ENCODE results near the gene RUNX1. TPM values are rescaled to one million over a fixed set of nuclear protein-coding genes. Genes with fewer than 3 reads are reported as not detected.
"Not testable (repeated sequence)": the region's sequence is repeated elsewhere in the genome, so short reads cannot be mapped to it uniquely, and the experiment has no call there.

Gene RUNX1
- total and polyA plus RNA-seq, 4 experiments from 2014 or later = 6.0 to 96.3 (median 56.4) TPM

DNA sequence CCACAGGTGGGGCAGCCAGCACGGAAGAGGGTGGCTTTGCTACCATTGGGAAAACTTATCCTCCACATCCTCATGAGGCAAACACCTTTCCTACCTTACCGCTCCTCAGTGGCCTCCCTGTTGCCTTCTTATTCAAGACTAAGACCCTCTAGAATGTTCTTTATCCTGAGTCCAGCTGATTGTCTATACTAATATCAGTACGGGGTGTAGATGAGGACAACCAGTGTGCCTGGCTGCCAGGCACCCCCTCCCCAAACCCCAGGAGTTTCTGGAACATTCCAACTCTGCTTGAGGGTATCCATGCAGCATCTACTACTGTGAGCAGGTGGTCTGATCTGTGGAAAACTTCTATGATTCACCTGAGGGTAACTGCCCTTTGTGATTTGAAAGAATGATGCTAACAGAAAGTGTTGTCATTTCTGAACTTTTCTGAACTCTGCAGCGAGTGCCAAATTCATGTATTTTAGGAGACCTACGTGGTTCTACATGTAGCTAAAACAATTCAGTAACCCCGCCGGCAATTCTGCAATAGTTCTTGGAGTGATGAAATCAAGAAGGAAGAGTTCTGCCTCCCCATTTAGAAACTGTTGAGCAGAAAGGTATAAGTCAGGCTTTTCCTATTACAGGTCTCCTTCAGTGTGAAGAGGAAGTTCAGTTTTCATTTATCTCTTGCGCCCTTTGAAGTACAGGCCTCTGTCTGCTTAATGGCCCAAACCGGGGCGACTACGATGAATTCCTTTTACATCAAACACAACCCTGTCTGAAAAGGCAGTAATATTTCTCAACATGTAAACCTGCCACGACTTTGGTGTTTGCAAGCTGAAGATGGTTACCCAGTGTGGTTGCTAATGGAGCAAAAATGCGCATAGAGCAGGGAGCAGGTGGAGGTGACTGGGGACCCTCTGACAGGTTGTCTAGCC is 80.4 kb downstream of the RUNX1 start:
- H3K9me3 Mint-ChIP-seq = no peaks in the 10 kb centered on the region
- DNase-seq = peak in 3 of 5 donors; percentile 22 to 58 (median 30)
- peak overlapping the region in 1 of 2 donors; percentile 11 for H3K4me3 ChIP-seq (ENCODE audit: low read length in 2 of 2)
- POLR2A ChIA-PET (ENCODE audit: partially characterized antibody) = interaction anchor here (0.7 to 2.2 kb wide), 8 partner anchors 9 to 258 kb away, joined by 3 to 9 read pairs (median 4); no protein-coding TSS in a partner anchor
- no peaks in the 10 kb centered on the region for H3K9me3 ChIP-seq (ENCODE audit: control insufficient read depth in 1 of 2, low read length in 2 of 2)
- peak overlapping the region; percentile 61 to 94 (median 86) for H3K27ac Mint-ChIP-seq
- H3K4me1 ChIP-seq (ENCODE audit: insufficient read depth, low read length) = peaks cover 91% of the 10 kb centered on the region
- H3K36me3 ChIP-seq (ENCODE audit: insufficient read depth, low read length) = peaks cover 5% of the 10 kb centered on the region
- peak overlapping the region; percentile 41 for H3K27ac ChIP-seq (ENCODE audit: low read depth, low read length)
- H3K27me3 Mint-ChIP-seq = no peaks in the 10 kb centered on the region
- CTCF ChIA-PET (ENCODE audit: partially characterized antibody) = interaction anchor here (1.1 to 1.6 kb wide), 3 partner anchors 58 to 237 kb away, joined by 3 to 4 read pairs (median 3); no protein-coding TSS in a partner anchor
- no peaks in the 10 kb centered on the region for H3K27me3 ChIP-seq (ENCODE audit: insufficient read depth, low read length)
- peaks cover 21 to 34% of the 10 kb centered on the region in 2 donors for H3K36me3 Mint-ChIP-seq
- intact Hi-C loops (cut with micrococcal nuclease) = loop anchor here (2.0 kb wide), 1 partner anchor 18 kb away; no protein-coding TSS in a partner anchor
- peaks cover 75 to 98% (median 88%) of the 10 kb centered on the region in 4 donors for H3K4me1 Mint-ChIP-seq
- H3K4me3 Mint-ChIP-seq = peak overlapping the region; percentile 49 to 88 (median 72)

DNA sequence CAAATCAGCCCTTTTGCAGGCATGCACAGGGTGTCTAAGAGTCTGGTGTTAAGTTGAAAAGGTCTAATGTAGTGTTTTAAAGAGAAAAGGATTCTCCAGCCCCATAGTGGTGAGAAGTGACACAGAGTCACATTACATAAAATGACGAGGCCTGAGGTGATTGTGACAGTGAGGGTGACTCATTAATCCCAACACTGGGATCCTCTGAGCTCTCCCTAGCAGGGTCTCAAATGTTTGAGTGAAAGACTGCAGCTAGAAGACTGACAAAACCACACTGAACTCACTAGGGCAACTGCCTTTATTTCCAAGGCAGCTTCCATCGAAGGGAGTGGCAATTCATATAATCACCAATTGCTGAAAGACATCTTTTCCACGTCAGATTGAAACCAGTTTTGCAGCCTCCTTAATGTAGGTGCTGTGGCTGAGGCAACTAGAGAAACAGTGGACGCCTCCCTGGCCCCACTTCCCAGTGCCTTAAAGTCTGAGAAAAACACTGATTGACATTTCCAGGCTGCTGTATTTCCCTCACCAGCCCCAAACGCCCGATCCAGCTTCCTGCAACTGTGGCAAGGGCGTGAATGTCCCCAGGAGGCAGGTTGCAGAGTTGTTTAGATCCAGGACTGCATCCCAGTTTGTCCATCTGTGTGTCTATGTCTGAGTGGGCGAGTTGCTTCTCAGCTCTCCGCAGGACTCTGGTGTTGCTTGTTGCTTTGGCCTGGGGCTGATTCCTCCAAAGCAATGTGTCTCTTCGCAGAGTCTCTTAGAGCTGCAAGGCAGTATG is 81.4 kb downstream of the RUNX1 start:
- intact Hi-C loops (cut with micrococcal nuclease) = loop anchor here (2.0 kb wide), 1 partner anchor 19 kb away; no protein-coding TSS in a partner anchor
- H3K36me3 ChIP-seq (ENCODE audit: insufficient read depth, low read length) = peaks cover 10% of the 10 kb centered on the region
- Mint-ChIP-seq H3K27ac (peak overlapping the region; percentile 66 to 94 (median 86)), H3K4me1 (peaks cover 74 to 98% (median 89%) of the 10 kb centered on the region in 4 donors), H3K9me3 (peaks cover 0 to under 1% (median 0%) of the 10 kb centered on the region in 8 donors), H3K36me3 (peaks cover 26 to 38% of the 10 kb centered on the region in 2 donors), H3K27me3 (no peaks in the 10 kb centered on the region), H3K4me3 (peak overlapping the region in 7 of 8 donors; percentile 37 to 88 (median 71))
- no peak overlapping the region for H3K4me3 ChIP-seq (ENCODE audit: low read length in 2 of 2)
- ChIA-PET CTCF (ENCODE audit: partially characterized antibody) (interaction anchor here (1.1 to 1.6 kb wide), 4 partner anchors 10 to 238 kb away, joined by 3 to 4 read pairs (median 4); no protein-coding TSS in a partner anchor), POLR2A (ENCODE audit: partially characterized antibody) (interaction anchor here (0.9 to 2.2 kb wide), 6 partner anchors 10 to 80 kb away, joined by 3 to 9 read pairs (median 5); no protein-coding TSS in a partner anchor)
- peak in 1 of 5 donors; percentile 70 for DNase-seq
- no peaks in the 10 kb centered on the region for H3K9me3 ChIP-seq (ENCODE audit: control insufficient read depth in 1 of 2, low read length in 2 of 2)
- H3K27me3 ChIP-seq (ENCODE audit: insufficient read depth, low read length) = no peaks in the 10 kb centered on the region
- peaks cover 91% of the 10 kb centered on the region for H3K4me1 ChIP-seq (ENCODE audit: insufficient read depth, low read length)
- peak overlapping the region; percentile 29 for H3K27ac ChIP-seq (ENCODE audit: low read depth, low read length)

DNA sequence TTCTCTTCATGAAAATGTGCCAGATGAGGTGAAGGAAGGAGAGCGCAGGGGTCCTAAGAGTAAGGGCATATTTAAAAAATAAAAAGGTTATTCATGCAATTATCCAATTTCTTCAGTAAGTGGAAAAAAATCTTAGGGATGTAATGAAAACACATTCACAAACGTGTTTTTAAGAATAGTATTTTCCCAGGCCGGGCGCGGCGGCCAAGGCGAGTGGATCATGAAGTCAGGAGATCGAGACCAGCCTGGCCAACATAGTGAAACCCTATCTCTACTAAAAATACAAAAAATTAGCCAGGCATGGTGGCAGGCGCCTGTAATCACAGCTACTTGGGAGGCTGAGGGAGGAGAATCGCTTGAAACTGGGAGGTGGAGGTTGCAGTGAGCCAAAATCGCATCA is 82.2 kb downstream of the RUNX1 start:
- H3K9me3 Mint-ChIP-seq; H3K27me3 ChIP-seq (ENCODE audit: insufficient read depth, low read length); H3K27ac ChIP-seq (ENCODE audit: low read depth, low read length); H3K9me3 ChIP-seq (ENCODE audit: control insufficient read depth in 1 of 2, low read length in 2 of 2); POLR2A ChIA-PET (ENCODE audit: partially characterized antibody); intact Hi-C loops (cut with micrococcal nuclease); H3K27me3 Mint-ChIP-seq; H3K4me3 ChIP-seq (ENCODE audit: low read length in 2 of 2); DNase-seq; H3K36me3 ChIP-seq (ENCODE audit: insufficient read depth, low read length): not testable (repeated sequence)
- Mint-ChIP-seq H3K4me1 (peaks cover 77 to 98% (median 89%) of the 10 kb centered on the region in 4 donors), H3K36me3 (peaks cover 33 to 44% of the 10 kb centered on the region in 2 donors), H3K27ac (peak overlapping the region in 6 of 7 donors; percentile 54 to 84 (median 73)), H3K4me3 (peak overlapping the region in 3 of 8 donors; percentile 3 to 23 (median 20))
- CTCF ChIA-PET (ENCODE audit: partially characterized antibody) = interaction anchor here (1.2 to 1.6 kb wide), 2 partner anchors 9 to 238 kb away, joined by 4 read pairs; no protein-coding TSS in a partner anchor
- H3K4me1 ChIP-seq (ENCODE audit: insufficient read depth, low read length) = peaks cover 91% of the 10 kb centered on the region

DNA sequence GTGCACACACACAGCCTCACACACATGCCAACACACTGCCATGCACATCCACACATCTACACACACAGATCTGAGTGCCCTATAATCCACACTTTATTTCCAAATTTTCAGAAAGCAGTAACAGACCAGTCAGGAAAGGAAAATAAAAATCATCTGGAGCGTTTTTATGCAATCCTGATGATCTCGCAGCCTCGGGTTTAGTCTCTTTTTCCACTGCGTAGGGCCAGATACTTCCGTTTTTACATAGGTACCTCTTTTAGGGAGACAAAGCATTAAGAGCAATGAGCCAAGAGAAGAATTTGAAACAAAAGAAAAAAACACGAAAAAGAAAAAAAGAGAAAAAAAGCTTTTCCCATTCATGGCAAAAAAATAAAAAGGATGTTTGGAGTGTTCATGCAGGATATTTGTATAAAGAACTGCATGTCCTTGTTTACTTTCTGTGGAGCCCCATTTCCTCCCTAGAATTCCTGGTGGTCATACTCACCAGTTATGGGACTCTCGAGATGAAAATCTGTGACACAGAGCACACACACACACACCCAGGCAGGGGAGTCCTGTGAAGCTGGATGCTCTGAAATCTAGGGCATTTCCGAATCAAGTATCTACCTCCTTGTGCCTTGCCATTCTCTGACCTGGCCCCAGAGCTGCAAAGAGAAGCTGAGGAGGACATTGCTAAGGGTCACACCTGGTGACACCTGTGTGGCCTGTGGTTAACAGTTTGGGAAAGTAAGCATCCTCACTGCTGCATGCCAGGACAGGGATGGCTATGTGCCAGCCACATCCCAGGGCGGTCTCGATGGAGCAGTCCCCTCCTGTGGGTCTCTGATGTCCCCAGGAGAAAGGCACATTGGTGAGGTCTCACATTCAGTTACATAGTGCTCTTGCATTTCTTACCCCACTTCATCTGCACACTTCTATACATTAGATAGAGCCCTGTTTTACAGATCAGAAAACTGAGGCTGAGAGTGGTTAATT is 83.6 kb downstream of the RUNX1 start:
- no peaks in the 10 kb centered on the region for H3K9me3 ChIP-seq (ENCODE audit: control insufficient read depth in 1 of 2, low read length in 2 of 2)
- no peaks in the 10 kb centered on the region for H3K27me3 Mint-ChIP-seq
- H3K27ac Mint-ChIP-seq = peak overlapping the region; percentile 18 to 72 (median 39)
- ChIA-PET POLR2A (ENCODE audit: partially characterized antibody) (interaction anchor here (1.1 kb wide), 1 partner anchor 9 kb away, joined by 3 read pairs; no protein-coding TSS in a partner anchor), CTCF (ENCODE audit: partially characterized antibody) (interaction anchor here (0.8 kb wide), 1 partner anchor 10 kb away, joined by 3 read pairs; no protein-coding TSS in a partner anchor)
- H3K36me3 Mint-ChIP-seq = peaks cover 37 to 44% of the 10 kb centered on the region in 2 donors
- peaks cover 74 to 95% (median 85%) of the 10 kb centered on the region in 4 donors for H3K4me1 Mint-ChIP-seq
- H3K27ac ChIP-seq (ENCODE audit: low read depth, low read length) = no peak overlapping the region
- DNase-seq = no peak
- intact Hi-C loops (cut with micrococcal nuclease) = no loop called here
- H3K4me3 ChIP-seq (ENCODE audit: low read length in 2 of 2) = no peak overlapping the region
- peak overlapping the region in 5 of 8 donors; percentile 12 to 57 (median 33) for H3K4me3 Mint-ChIP-seq
- peaks cover 10% of the 10 kb centered on the region for H3K36me3 ChIP-seq (ENCODE audit: insufficient read depth, low read length)
- H3K9me3 Mint-ChIP-seq = peaks cover 0 to 2% (median 0%) of the 10 kb centered on the region in 8 donors
- peaks cover 83% of the 10 kb centered on the region for H3K4me1 ChIP-seq (ENCODE audit: insufficient read depth, low read length)
- no peaks in the 10 kb centered on the region for H3K27me3 ChIP-seq (ENCODE audit: insufficient read depth, low read length)

DNA sequence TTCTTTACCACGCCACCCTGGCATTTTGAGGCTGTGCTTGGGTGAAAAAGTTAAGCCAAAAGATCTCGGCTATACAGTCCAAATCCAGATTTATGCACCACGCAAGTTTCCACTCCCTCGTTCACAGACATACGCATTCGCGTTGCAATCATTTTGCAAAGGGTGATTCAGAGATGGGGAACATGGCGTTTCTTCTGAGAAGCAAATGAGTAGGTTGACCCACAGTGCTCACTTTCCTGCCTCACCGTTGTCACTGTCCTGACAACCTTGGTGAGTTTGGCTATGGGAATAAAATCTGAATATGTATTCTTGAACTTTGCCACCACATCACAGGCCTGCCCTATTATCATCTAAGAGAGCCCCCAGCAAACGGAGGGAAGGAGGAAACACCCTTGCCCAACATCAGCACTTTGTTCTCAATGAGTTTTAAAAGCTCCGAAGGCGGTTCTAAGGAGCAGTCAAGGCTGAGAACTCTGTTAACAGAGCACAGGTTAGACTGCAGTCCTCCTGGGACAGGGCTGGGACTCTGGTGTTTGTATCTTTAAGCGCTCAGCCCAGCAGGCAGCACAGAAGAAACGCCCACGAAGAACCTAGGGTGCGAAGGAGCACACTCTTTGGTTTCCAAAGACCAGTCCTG is 86.4 kb downstream of the RUNX1 start:
- CTCF ChIA-PET (ENCODE audit: partially characterized antibody) = no interaction called here
- H3K4me1 Mint-ChIP-seq = peaks cover 65 to 87% (median 78%) of the 10 kb centered on the region in 4 donors
- DNase-seq = no peak

More for the DNA sequence above, 86.4 kb downstream of the RUNX1 start:
- no peak overlapping the region for H3K27ac ChIP-seq (ENCODE audit: low read depth, low read length)
- POLR2A ChIA-PET (ENCODE audit: partially characterized antibody) = interaction anchor here (1.0 to 1.5 kb wide), 3 partner anchors 20 to 85 kb away, joined by 3 to 5 read pairs (median 5); no protein-coding TSS in a partner anchor
- H3K27me3 Mint-ChIP-seq = no peaks in the 10 kb centered on the region
- intact Hi-C loops (cut with micrococcal nuclease) = no loop called here
- peaks cover 15% of the 10 kb centered on the region for H3K36me3 ChIP-seq (ENCODE audit: insufficient read depth, low read length)
- H3K27me3 ChIP-seq (ENCODE audit: insufficient read depth, low read length) = no peaks in the 10 kb centered on the region
- H3K9me3 ChIP-seq (ENCODE audit: control insufficient read depth in 1 of 2, low read length in 2 of 2) = no peaks in the 10 kb centered on the region
- H3K36me3 Mint-ChIP-seq = peaks cover 43 to 46% of the 10 kb centered on the region in 2 donors
- peaks cover 59% of the 10 kb centered on the region for H3K4me1 ChIP-seq (ENCODE audit: insufficient read depth, low read length)
- peaks cover 0 to 2% (median 0%) of the 10 kb centered on the region in 8 donors for H3K9me3 Mint-ChIP-seq
- H3K4me3 Mint-ChIP-seq = peak overlapping the region; percentile 31 to 77 (median 67)
- H3K4me3 ChIP-seq (ENCODE audit: low read length in 2 of 2) = no peak overlapping the region
- H3K27ac Mint-ChIP-seq = peak overlapping the region; percentile 64 to 85 (median 77)
